GM23338 (cell line): ENCODE measurements around the gene LTBR. TPM values are rescaled to one million over a fixed set of nuclear protein-coding genes. Genes with fewer than 3 reads are reported as not detected.

ENCODE experiments used
- ATAC-seq: fragments of 200-7000 bp; cut with Tn5 transposase; 3 replicates; pipeline ENCODE4 v1.9.1; 2020
- DNase-seq: peaks from one replicate; pipeline ENCODE4 v3.0.0-alpha.2; 2015; ENCODE audit warnings: low spot score
- H2AFZ ChIP-seq: fragments of 200-600 bp; sonication (generic); 2 replicates; pipeline ENCODE4 v1.8.0; 2016; ENCODE audit warnings: antibody characterized with exemption, mild to moderate bottlenecking, moderate library complexity
- H3F3A ChIP-seq: fragments of 200-600 bp; sonication (generic); replicated peaks from 2 replicates; pipeline ENCODE4 v1.8.0; 2017; ENCODE audit warnings: antibody characterized with exemption, mixed run types, low read depth
- H3K27ac ChIP-seq: fragments of 200-600 bp; sonication (generic); 2 replicates; pipeline ENCODE4 v1.6.1; 2016; ENCODE audit warnings: low read depth
- H3K27me3 ChIP-seq: fragments of 200-600 bp; sonication (generic); 2 replicates; pipeline ENCODE4 v1.8.0; 2016; ENCODE audit warnings: mild to moderate bottlenecking, mixed run types, moderate library complexity; ENCODE audit not compliant: insufficient read depth
- H3K36me3 ChIP-seq: fragments of 200-600 bp; sonication (generic); 2 replicates; pipeline ENCODE4 v1.8.0; 2016; ENCODE audit warnings: mild to moderate bottlenecking; ENCODE audit not compliant: insufficient read depth
- H3K4me1 ChIP-seq: fragments of 200-600 bp; sonication (generic); 2 replicates; pipeline ENCODE4 v1.8.0; 2016; ENCODE audit warnings: mild to moderate bottlenecking, moderate library complexity; ENCODE audit not compliant: insufficient read depth
- H3K4me2 ChIP-seq: fragments of 200-600 bp; sonication (generic); 2 replicates; pipeline ENCODE4 v1.7.1; 2017; ENCODE audit warnings: mixed run types
- H3K4me3 ChIP-seq: fragments of 200-600 bp; sonication (generic); 2 replicates; pipeline ENCODE4 v1.6.1; 2016; ENCODE audit warnings: mixed run types
- H3K79me2 ChIP-seq: fragments of 200-600 bp; sonication (generic); replicated peaks from 2 replicates; pipeline ENCODE4 v1.8.0; 2017; ENCODE audit warnings: mild to moderate bottlenecking; ENCODE audit not compliant: insufficient read depth
- H3K9me2 ChIP-seq: fragments of 200-600 bp; sonication (generic); 2 replicates; pipeline ENCODE4 v1.8.0; 2017; ENCODE audit not compliant: insufficient read depth
- H4K20me1 ChIP-seq: fragments of 200-600 bp; sonication (generic); replicated peaks from 2 replicates; pipeline ENCODE4 v1.8.0; 2017; ENCODE audit warnings: mild to moderate bottlenecking; ENCODE audit not compliant: insufficient read depth
- H3K27ac Mint-ChIP-seq: 2 replicates; pipeline ENCODE4 v1.8.0; 2020; ENCODE audit warnings: inconsistent platforms, mild to moderate bottlenecking, moderate library complexity, mixed read lengths
- H3K27me3 Mint-ChIP-seq: 3 replicates; pipeline ENCODE4 v1.8.0; 2022; ENCODE audit warnings: low read depth, mild to moderate bottlenecking, moderate library complexity, mixed read lengths, inconsistent platforms; ENCODE audit not compliant: insufficient read depth, poor library complexity
- H3K36me3 Mint-ChIP-seq: 3 replicates; pipeline ENCODE4 v1.8.0; 2021; ENCODE audit warnings: low read depth, mild to moderate bottlenecking, inconsistent platforms, moderate library complexity, mixed read lengths
- H3K4me1 Mint-ChIP-seq: 3 replicates; pipeline ENCODE4 v1.8.0; 2020; ENCODE audit warnings: mild to moderate bottlenecking, inconsistent platforms, mixed read lengths
- H3K4me3 Mint-ChIP-seq: 3 replicates; pipeline ENCODE4 v1.8.0; 2021; ENCODE audit warnings: moderate library complexity, mild to moderate bottlenecking, inconsistent platforms, mixed read lengths
- H3K9me3 Mint-ChIP-seq: 3 replicates; pipeline ENCODE4 v1.8.0; 2020; ENCODE audit warnings: moderate library complexity, mild to moderate bottlenecking, inconsistent platforms, mixed read lengths
- CREB1 ChIP-seq: fragments of 250-450 bp; sonication (Bioruptor Pico); IDR thresholded peaks from 2 replicates; pipeline ENCODE4 v1.5.0; 2020; ENCODE audit warnings: low read depth, mild to moderate bottlenecking, moderate library complexity
- EZH2phosphoT487 ChIP-seq: fragments of 200-600 bp; sonication (generic); IDR thresholded peaks from one replicate; pipeline ENCODE4 v1.8.1; 2018; ENCODE audit warnings: antibody characterized with exemption; ENCODE audit not compliant: unreplicated experiment
- JUNB ChIP-seq: IDR thresholded peaks from one replicate; pipeline ENCODE4 v1.6.1; 2016; ENCODE audit warnings: antibody characterized with exemption; ENCODE audit not compliant: unreplicated experiment
- NANOG ChIP-seq: IDR thresholded peaks from 2 replicates; pipeline ENCODE4 v1.6.1; 2016; ENCODE audit warnings: antibody characterized with exemption, borderline replicate concordance
- ZNF331 ChIP-seq: fragments of 250-450 bp; sonication (Bioruptor Pico); IDR thresholded peaks from 2 replicates; pipeline ENCODE4 v1.5.0; 2020; ENCODE audit warnings: low read depth, mild to moderate bottlenecking, moderate library complexity
- polyA plus RNA-seq: library from polyadenylated mRNA; unstranded; fragments of >200 nt; fragmentation: Nextera tagmentation; extraction: Ambion mirVana; gene quantifications from 2 replicates; pipeline ENCODE4 v1.2.1, GENCODE V29; 2016
- total RNA-seq: library from RNA; depleted of rRNA; stranded (reverse); fragments of >200 nt; shearing (Covaris generic); gene quantifications from 2 replicates; pipeline ENCODE4 v1.2.3, GENCODE V29; 2014
- TF ChIP-seq, protein P1 (sequence below): IDR thresholded peaks from 2 replicates; pipeline ENCODE4 v1.6.1; 2016; ENCODE audit warnings: antibody characterized with exemption
- TF ChIP-seq, protein P2 (sequence below): IDR thresholded peaks from one replicate; pipeline ENCODE4 v1.6.1; 2018; ENCODE audit warnings: antibody characterized with exemption; ENCODE audit not compliant: unreplicated experiment
- TF ChIP-seq, protein P3 (sequence below): fragments of 250-450 bp; sonication (Bioruptor Pico); IDR thresholded peaks from 2 replicates; pipeline ENCODE4 v1.5.0; 2020; ENCODE audit warnings: mild to moderate bottlenecking, moderate library complexity
- TF ChIP-seq, protein P4 (sequence below), 2 experiments: fragments of 200-600 bp in 1 of 2; sonication (generic) in 1 of 2; conservative IDR thresholded peaks; 2 replicates each; pipeline versions ENCODE4 v1.5.1 to v1.6.1; 2016 to 2017; ENCODE audit warnings: antibody characterized with exemption in 2 of 2, low read depth in 2 of 2, mild to moderate bottlenecking in 2 of 2, moderate library complexity in 1 of 2

LTBR gene
- total and polyA plus RNA-seq, 2 experiments from 2014 or later: 6.1 to 6.8 TPM

DNA sequence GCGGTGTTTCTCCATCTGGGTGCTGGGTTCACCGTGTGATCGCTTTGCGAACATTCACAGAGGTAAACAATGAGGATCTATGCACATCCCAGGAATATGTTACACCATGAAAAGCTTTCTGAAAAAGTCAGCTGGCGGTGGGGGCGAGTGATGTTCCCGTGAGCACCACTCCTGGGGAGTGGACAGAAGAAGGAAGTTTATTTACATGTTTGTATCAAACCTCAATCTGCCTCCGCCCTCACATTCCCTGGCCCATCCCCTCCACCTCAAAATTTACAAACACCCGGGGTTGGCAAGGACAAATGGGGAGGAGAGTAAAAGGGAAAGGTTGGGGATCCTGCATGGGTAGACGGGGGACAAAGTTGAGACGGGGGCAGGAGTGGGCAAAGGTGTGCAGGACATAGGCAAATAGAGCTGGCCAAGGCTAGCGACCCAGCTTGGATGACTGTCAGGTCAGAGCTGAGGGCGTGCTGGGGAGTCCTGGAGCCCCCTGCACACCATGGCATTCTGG lies 49.0 kb upstream of the LTBR start:
- H3K4me3 ChIP-seq: peak overlapping the region; percentile 43; the same call in 1 of the 2 replicates
- Mint-ChIP-seq H3K4me3 (peak overlapping the region; percentile 43; the same call in 1 of the 3 replicates), H3K9me3 (no peaks in the 10 kb centered on the region)

More for the DNA sequence above, 49.0 kb upstream of the LTBR start:
- no peak for ATAC-seq
- H3K36me3 Mint-ChIP-seq: peaks cover 50% of the 10 kb centered on the region
- Histone ChIP-seq H3K4me1 (peaks cover 54% of the 10 kb centered on the region), H3K4me2 (peak overlapping the region; percentile 50; the same call in 1 of the 2 replicates), H3F3A (peaks cover 34% of the 10 kb centered on the region), H3K27me3 (no peaks in the 10 kb centered on the region), H3K36me3 (peaks cover 19% of the 10 kb centered on the region; the same call in 1 of the 2 replicates), H3K9me2 (no peaks in the 10 kb centered on the region), H3K27ac (peak overlapping the region; percentile 98), H2AFZ (no peak overlapping the region), H3K79me2 (peaks cover 53% of the 10 kb centered on the region), H4K20me1 (0 out of 2 replicates have a peak, but pooled peaks cover 3% of the 10 kb centered on the region)
- H3K27me3 Mint-ChIP-seq: peaks cover 15% of the 10 kb centered on the region
- DNase-seq: no peak
- no peak overlapping the region; the same call in 1 of the 2 replicates for H3K27ac Mint-ChIP-seq
- H3K4me1 Mint-ChIP-seq: peaks cover 33% of the 10 kb centered on the region
- TF ChIP-seq CREB1 (CRISPR knock-in tag): no peak
- TF ChIP-seq ZNF331: no peak
- TF ChIP-seq, protein P1, sequence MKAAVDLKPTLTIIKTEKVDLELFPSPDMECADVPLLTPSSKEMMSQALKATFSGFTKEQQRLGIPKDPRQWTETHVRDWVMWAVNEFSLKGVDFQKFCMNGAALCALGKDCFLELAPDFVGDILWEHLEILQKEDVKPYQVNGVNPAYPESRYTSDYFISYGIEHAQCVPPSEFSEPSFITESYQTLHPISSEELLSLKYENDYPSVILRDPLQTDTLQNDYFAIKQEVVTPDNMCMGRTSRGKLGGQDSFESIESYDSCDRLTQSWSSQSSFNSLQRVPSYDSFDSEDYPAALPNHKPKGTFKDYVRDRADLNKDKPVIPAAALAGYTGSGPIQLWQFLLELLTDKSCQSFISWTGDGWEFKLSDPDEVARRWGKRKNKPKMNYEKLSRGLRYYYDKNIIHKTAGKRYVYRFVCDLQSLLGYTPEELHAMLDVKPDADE: no peak
- TF ChIP-seq EZH2phosphoT487: no peak
- TF ChIP-seq, protein P2, sequence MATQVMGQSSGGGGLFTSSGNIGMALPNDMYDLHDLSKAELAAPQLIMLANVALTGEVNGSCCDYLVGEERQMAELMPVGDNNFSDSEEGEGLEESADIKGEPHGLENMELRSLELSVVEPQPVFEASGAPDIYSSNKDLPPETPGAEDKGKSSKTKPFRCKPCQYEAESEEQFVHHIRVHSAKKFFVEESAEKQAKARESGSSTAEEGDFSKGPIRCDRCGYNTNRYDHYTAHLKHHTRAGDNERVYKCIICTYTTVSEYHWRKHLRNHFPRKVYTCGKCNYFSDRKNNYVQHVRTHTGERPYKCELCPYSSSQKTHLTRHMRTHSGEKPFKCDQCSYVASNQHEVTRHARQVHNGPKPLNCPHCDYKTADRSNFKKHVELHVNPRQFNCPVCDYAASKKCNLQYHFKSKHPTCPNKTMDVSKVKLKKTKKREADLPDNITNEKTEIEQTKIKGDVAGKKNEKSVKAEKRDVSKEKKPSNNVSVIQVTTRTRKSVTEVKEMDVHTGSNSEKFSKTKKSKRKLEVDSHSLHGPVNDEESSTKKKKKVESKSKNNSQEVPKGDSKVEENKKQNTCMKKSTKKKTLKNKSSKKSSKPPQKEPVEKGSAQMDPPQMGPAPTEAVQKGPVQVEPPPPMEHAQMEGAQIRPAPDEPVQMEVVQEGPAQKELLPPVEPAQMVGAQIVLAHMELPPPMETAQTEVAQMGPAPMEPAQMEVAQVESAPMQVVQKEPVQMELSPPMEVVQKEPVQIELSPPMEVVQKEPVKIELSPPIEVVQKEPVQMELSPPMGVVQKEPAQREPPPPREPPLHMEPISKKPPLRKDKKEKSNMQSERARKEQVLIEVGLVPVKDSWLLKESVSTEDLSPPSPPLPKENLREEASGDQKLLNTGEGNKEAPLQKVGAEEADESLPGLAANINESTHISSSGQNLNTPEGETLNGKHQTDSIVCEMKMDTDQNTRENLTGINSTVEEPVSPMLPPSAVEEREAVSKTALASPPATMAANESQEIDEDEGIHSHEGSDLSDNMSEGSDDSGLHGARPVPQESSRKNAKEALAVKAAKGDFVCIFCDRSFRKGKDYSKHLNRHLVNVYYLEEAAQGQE: no peak
- TF ChIP-seq, protein P3, sequence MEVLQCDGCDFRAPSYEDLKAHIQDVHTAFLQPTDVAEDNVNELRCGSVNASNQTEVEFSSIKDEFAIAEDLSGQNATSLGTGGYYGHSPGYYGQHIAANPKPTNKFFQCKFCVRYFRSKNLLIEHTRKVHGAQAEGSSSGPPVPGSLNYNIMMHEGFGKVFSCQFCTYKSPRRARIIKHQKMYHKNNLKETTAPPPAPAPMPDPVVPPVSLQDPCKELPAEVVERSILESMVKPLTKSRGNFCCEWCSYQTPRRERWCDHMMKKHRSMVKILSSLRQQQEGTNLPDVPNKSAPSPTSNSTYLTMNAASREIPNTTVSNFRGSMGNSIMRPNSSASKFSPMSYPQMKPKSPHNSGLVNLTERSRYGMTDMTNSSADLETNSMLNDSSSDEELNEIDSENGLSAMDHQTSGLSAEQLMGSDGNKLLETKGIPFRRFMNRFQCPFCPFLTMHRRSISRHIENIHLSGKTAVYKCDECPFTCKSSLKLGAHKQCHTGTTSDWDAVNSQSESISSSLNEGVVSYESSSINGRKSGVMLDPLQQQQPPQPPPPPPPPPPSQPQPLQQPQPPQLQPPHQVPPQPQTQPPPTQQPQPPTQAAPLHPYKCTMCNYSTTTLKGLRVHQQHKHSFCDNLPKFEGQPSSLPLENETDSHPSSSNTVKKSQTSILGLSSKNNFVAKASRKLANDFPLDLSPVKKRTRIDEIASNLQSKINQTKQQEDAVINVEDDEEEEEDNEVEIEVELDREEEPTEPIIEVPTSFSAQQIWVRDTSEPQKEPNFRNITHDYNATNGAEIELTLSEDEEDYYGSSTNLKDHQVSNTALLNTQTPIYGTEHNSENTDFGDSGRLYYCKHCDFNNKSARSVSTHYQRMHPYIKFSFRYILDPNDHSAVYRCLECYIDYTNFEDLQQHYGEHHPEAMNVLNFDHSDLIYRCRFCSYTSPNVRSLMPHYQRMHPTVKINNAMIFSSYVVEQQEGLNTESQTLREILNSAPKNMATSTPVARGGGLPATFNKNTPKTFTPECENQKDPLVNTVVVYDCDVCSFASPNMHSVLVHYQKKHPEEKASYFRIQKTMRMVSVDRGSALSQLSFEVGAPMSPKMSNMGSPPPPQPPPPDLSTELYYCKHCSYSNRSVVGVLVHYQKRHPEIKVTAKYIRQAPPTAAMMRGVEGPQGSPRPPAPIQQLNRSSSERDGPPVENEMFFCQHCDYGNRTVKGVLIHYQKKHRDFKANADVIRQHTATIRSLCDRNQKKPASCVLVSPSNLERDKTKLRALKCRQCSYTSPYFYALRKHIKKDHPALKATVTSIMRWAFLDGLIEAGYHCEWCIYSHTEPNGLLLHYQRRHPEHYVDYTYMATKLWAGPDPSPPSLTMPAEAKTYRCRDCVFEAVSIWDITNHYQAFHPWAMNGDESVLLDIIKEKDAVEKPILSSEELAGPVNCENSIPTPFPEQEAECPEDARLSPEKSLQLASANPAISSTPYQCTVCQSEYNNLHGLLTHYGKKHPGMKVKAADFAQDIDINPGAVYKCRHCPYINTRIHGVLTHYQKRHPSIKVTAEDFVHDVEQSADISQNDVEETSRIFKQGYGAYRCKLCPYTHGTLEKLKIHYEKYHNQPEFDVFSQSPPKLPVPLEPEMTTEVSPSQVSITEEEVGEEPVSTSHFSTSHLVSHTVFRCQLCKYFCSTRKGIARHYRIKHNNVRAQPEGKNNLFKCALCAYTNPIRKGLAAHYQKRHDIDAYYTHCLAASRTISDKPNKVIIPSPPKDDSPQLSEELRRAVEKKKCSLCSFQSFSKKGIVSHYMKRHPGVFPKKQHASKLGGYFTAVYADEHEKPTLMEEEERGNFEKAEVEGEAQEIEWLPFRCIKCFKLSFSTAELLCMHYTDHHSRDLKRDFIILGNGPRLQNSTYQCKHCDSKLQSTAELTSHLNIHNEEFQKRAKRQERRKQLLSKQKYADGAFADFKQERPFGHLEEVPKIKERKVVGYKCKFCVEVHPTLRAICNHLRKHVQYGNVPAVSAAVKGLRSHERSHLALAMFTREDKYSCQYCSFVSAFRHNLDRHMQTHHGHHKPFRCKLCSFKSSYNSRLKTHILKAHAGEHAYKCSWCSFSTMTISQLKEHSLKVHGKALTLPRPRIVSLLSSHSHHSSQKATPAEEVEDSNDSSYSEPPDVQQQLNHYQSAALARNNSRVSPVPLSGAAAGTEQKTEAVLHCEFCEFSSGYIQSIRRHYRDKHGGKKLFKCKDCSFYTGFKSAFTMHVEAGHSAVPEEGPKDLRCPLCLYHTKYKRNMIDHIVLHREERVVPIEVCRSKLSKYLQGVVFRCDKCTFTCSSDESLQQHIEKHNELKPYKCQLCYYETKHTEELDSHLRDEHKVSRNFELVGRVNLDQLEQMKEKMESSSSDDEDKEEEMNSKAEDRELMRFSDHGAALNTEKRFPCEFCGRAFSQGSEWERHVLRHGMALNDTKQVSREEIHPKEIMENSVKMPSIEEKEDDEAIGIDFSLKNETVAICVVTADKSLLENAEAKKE (CRISPR knock-in tag): no peak
- TF ChIP-seq NANOG: no peak
- TF ChIP-seq, protein P4, sequence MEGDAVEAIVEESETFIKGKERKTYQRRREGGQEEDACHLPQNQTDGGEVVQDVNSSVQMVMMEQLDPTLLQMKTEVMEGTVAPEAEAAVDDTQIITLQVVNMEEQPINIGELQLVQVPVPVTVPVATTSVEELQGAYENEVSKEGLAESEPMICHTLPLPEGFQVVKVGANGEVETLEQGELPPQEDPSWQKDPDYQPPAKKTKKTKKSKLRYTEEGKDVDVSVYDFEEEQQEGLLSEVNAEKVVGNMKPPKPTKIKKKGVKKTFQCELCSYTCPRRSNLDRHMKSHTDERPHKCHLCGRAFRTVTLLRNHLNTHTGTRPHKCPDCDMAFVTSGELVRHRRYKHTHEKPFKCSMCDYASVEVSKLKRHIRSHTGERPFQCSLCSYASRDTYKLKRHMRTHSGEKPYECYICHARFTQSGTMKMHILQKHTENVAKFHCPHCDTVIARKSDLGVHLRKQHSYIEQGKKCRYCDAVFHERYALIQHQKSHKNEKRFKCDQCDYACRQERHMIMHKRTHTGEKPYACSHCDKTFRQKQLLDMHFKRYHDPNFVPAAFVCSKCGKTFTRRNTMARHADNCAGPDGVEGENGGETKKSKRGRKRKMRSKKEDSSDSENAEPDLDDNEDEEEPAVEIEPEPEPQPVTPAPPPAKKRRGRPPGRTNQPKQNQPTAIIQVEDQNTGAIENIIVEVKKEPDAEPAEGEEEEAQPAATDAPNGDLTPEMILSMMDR (conservative IDR thresholded peaks at IDR 0.05; ENCODE audit: low read depth in 2 of 2): no peak
- TF ChIP-seq JUNB: no peak
